LNCaP clone FGC (cell line): ENCODE results near the gene URB1.
"Not testable (repeated sequence)": the region's sequence is repeated elsewhere in the genome, so short reads cannot be mapped to it uniquely, and the experiment has no call there.

ENCODE experiments used
- DNase-seq: peaks from one replicate; pipeline ENCODE4 v3.0.0-alpha.2; 2011; ENCODE audit warnings: low read depth
- H3K4me3 ChIP-seq: 2 replicates; pipeline ENCODE4 v1.5.1; 2011; ENCODE audit warnings: mild to moderate bottlenecking, low read depth, low read length, control low read depth
- CTCF ChIP-seq: IDR thresholded peaks from 2 replicates; pipeline ENCODE4 v1.5.1; 2012; ENCODE audit warnings: mild to moderate bottlenecking; ENCODE audit not compliant: control insufficient read depth, insufficient read depth; ENCODE audit errors: extremely low read depth

The URB1 gene

GRCh38 chr21:32372755-32373154 is 20.1 kb downstream of the URB1 start:
- H3K4me3 ChIP-seq: no peak overlapping the region
- DNase-seq: no peak
- TF ChIP-seq CTCF: no peak

- no peak overlapping the region for H3K4me3 ChIP-seq
- TF ChIP-seq CTCF: no peak
- no peak for DNase-seq
Measured at GRCh38 chr21:32371913-32372314, 20.9 kb downstream of the URB1 start.

GRCh38 chr21:32370998-32371766 is 21.6 kb downstream of the URB1 start:
- TF ChIP-seq CTCF: no peak
- H3K4me3 ChIP-seq: no peak overlapping the region
- no peak for DNase-seq

- H3K4me3 ChIP-seq, DNase-seq: not testable (repeated sequence)
Measured at GRCh38 chr21:32368961-32369360, 23.9 kb downstream of the URB1 start.

- TF ChIP-seq CTCF: no peak
- no peak for DNase-seq
- H3K4me3 ChIP-seq: no peak overlapping the region
Measured at GRCh38 chr21:32368386-32368785, 24.4 kb downstream of the URB1 start.

- TF ChIP-seq CTCF: no peak
- no peak overlapping the region for H3K4me3 ChIP-seq
- no peak for DNase-seq
Measured at GRCh38 chr21:32367158-32367557, 25.7 kb downstream of the URB1 start.

GRCh38 chr21:32366191-32366590 is 26.6 kb downstream of the URB1 start:
- no peak for DNase-seq
- no peak for TF ChIP-seq CTCF
- no peak overlapping the region for H3K4me3 ChIP-seq
